IMR-90 (cell line): ENCODE data around the gene PRAME. TPM values are rescaled to one million over a fixed set of nuclear protein-coding genes. Genes with fewer than 3 reads are reported as not detected.

Experiments
- ATAC-seq: fragments of 200-7000 bp; cut with Tn5 transposase; 2 replicates; pipeline ENCODE4 v1.9.1; 2020; ENCODE audit warnings: low read depth, mild to moderate bottlenecking, moderate library complexity
- BruUV-seq: library from RNA; stranded (reverse); fragments of 400-500 nt; replicated peaks from 2 replicates; lab custom pipeline; 2021; lab: Mats Ljungman, UMichigan
- CTCF ChIA-PET: fragments of 300-600 bp; formaldehyde crosslinking; extraction: SDS; loops from one replicate; lab custom pipeline; 2021; ENCODE audit warnings: antibody characterized with exemption; lab: Yijun Ruan, JAX
- POLR2A ChIA-PET: fragments of 300-600 bp; sonication (Branson Sonifier 250); formaldehyde crosslinking; loops from one replicate; lab custom pipeline; 2022; ENCODE audit warnings: antibody characterized with exemption; ENCODE audit not compliant: unreplicated experiment; lab: Charles Lee
- DNase-seq: peaks from one replicate; pipeline ENCODE4 v3.0.0; 2013
- H2AFZ ChIP-seq: replicated peaks from 2 replicates; pipeline ENCODE3; 2013; ENCODE audit warnings: low read length, mild to moderate bottlenecking; ENCODE audit not compliant: poor library complexity
- H2AK5ac ChIP-seq: 2 replicates; pipeline ENCODE4 v1.6.1; 2013; ENCODE audit warnings: low read depth, low read length, inconsistent platforms
- H2AK9ac ChIP-seq: replicated peaks from 2 replicates; pipeline ENCODE3; 2013; ENCODE audit warnings: mild to moderate bottlenecking, low read depth, low read length, moderate library complexity; ENCODE audit not compliant: poor library complexity
- H2BK120ac ChIP-seq: 2 replicates; pipeline ENCODE4 v1.6.1; 2013; ENCODE audit warnings: low read depth, low read length, inconsistent platforms
- H2BK15ac ChIP-seq: 3 replicates; pipeline ENCODE4 v1.6.1; 2013; ENCODE audit warnings: low read depth, low read length, inconsistent platforms
- H2BK20ac ChIP-seq: 2 replicates; pipeline ENCODE4 v1.6.1; 2013; ENCODE audit warnings: low read depth, mild to moderate bottlenecking, inconsistent platforms, low read length, moderate library complexity
- H2BK5ac ChIP-seq: 2 replicates; pipeline ENCODE4 v1.6.1; 2013; ENCODE audit warnings: mild to moderate bottlenecking, low read depth, low read length, inconsistent platforms; ENCODE audit not compliant: poor library complexity, severe bottlenecking
- H3K14ac ChIP-seq: replicated peaks from 2 replicates; pipeline ENCODE4 v1.6.1; 2013; ENCODE audit warnings: low read depth, low read length, inconsistent platforms
- H3K18ac ChIP-seq: 2 replicates; pipeline ENCODE4 v1.6.1; 2013; ENCODE audit warnings: low read depth, low read length, control low read depth
- H3K23ac ChIP-seq: 2 replicates; pipeline ENCODE4 v1.6.1; 2013; ENCODE audit warnings: low read depth, low read length, inconsistent platforms
- H3K27ac ChIP-seq: 2 replicates; pipeline ENCODE4 v1.5.1; 2013; ENCODE audit warnings: mild to moderate bottlenecking, control low read depth, low read length; ENCODE audit not compliant: insufficient read depth
- H3K27me3 ChIP-seq: 2 replicates; pipeline ENCODE4 v1.6.1; 2013; ENCODE audit warnings: low read length; ENCODE audit not compliant: control insufficient read depth, insufficient read depth
- H3K36me3 ChIP-seq: 2 replicates; pipeline ENCODE4 v1.6.1; 2013; ENCODE audit warnings: low read length, mixed read lengths; ENCODE audit not compliant: control insufficient read depth, insufficient read depth
- H3K4ac ChIP-seq: 2 replicates; pipeline ENCODE4 v1.6.1; 2013; ENCODE audit warnings: low read depth, low read length, inconsistent platforms
- H3K4me1 ChIP-seq: 2 replicates; pipeline ENCODE4 v1.6.1; 2013; ENCODE audit warnings: low read length, mixed read lengths; ENCODE audit not compliant: control insufficient read depth, insufficient read depth
- H3K4me2 ChIP-seq: 2 replicates; pipeline ENCODE4 v1.6.1; 2013; ENCODE audit warnings: low read depth, mild to moderate bottlenecking, control low read depth, low read length, moderate library complexity
- H3K4me3 ChIP-seq: 2 replicates; pipeline ENCODE4 v1.5.1; 2013; ENCODE audit warnings: low read depth, mild to moderate bottlenecking, control low read depth, low read length, moderate library complexity; ENCODE audit not compliant: insufficient read depth
- H3K56ac ChIP-seq: 2 replicates; pipeline ENCODE4 v1.6.1; 2013; ENCODE audit warnings: low read length, inconsistent platforms; ENCODE audit not compliant: insufficient read depth; ENCODE audit errors: extremely low read depth
- H3K79me1 ChIP-seq, 2 experiments: 2 replicates each; pipeline ENCODE4 v1.6.1; 2013; ENCODE audit warnings: low read length in 2 of 2, inconsistent platforms in 1 of 2, low read depth in 1 of 2
- H3K9ac ChIP-seq: 2 replicates; pipeline ENCODE4 v1.6.1; 2013; ENCODE audit warnings: low read depth, low read length, control low read depth
- H3K9me1 ChIP-seq: 2 replicates; pipeline ENCODE4 v1.6.1; 2013; ENCODE audit warnings: low read length, inconsistent platforms; ENCODE audit not compliant: insufficient read depth
- H3K9me3 ChIP-seq: 2 replicates; pipeline ENCODE4 v1.6.1; 2013; ENCODE audit warnings: low read length; ENCODE audit not compliant: control insufficient read depth, insufficient read depth
- H4K20me1 ChIP-seq: 2 replicates; pipeline ENCODE4 v1.6.1; 2013; ENCODE audit warnings: low read length, inconsistent platforms; ENCODE audit not compliant: insufficient read depth
- H4K5ac ChIP-seq: 2 replicates; pipeline ENCODE4 v1.6.1; 2013; ENCODE audit warnings: mild to moderate bottlenecking, low read depth, low read length, control low read depth
- H4K8ac ChIP-seq, 2 experiments: 2 replicates each; pipeline ENCODE4 v1.6.1; 2013; ENCODE audit warnings: low read depth in 2 of 2, low read length in 2 of 2, control low read depth in 1 of 2, inconsistent platforms in 1 of 2
- H4K91ac ChIP-seq: 2 replicates; pipeline ENCODE4 v1.6.1; 2013; ENCODE audit warnings: low read depth, low read length, inconsistent platforms; ENCODE audit not compliant: insufficient read depth
- BHLHE40 ChIP-seq: fragments of 150-350 bp; IDR thresholded peaks from 2 replicates; pipeline ENCODE4 v1.6.1; 2016; ENCODE audit warnings: mild to moderate bottlenecking, low read depth, low read length
- CHD1 ChIP-seq: IDR thresholded peaks from 2 replicates; pipeline ENCODE4 v1.6.1; 2012; ENCODE audit warnings: low read depth, low read length, improper control_type of control experiment
- MAFK ChIP-seq: IDR thresholded peaks from 2 replicates; pipeline ENCODE4 v1.6.1; 2012; ENCODE audit warnings: low read depth, low read length, improper control_type of control experiment
- MAZ ChIP-seq: IDR thresholded peaks from 2 replicates; pipeline ENCODE4 v1.6.1; 2012; ENCODE audit warnings: low read depth, mild to moderate bottlenecking, low read length, improper control_type of control experiment, moderate library complexity, borderline replicate concordance
- RCOR1 ChIP-seq: IDR thresholded peaks from 2 replicates; pipeline ENCODE4 v1.6.1; 2012; ENCODE audit warnings: mild to moderate bottlenecking, low read length, improper control_type of control experiment; ENCODE audit not compliant: insufficient replicate concordance
- WGBS, 2 experiments: methylation state at CpG; one replicate each; pipeline versions ENCODE4 v1.1.5 to v1.1.7; 2013; ENCODE audit warnings: missing lambda C conversion rate in 2 of 2; ENCODE audit not compliant: insufficient read length in 1 of 2; ENCODE audit errors: extremely low coverage in 2 of 2; 5-methylcytosine and 5-hydroxymethylcytosine counted together
- dilution Hi-C: fragments of 300-500 bp; cut with HindIII; formaldehyde crosslinking; loops from one replicate; pipeline ENCODE4 v1.14.3; 2018; ENCODE audit warnings: low sequenced_read_pairs; ENCODE audit not compliant: unreplicated experiment
- in situ Hi-C: fragments of 300-500 bp; cut with MboI; formaldehyde crosslinking; loops from 3 replicates; pipeline ENCODE4 v1.14.3; 2019; ENCODE audit warnings: low sequenced_read_pairs, inconsistent platforms, mixed read lengths
- intact Hi-C: fragments of 100-400 bp; cut with micrococcal nuclease; formaldehyde crosslinking; loops from 2 replicates; pipeline ENCODE4 v1.10.0; 2022
- polyA plus RNA-seq, 3 experiments: library from polyadenylated mRNA; depleted of rRNA; stranded (reverse); fragments of >200 nt; gene quantifications; 2 replicates each; pipeline ENCODE4 v1.2.3, GENCODE V29; 2012; ENCODE audit warnings: low replicate concordance in 1 of 3
- total RNA-seq: library from RNA; depleted of rRNA; stranded (reverse); fragments of >200 nt; gene quantifications from 2 replicates; pipeline ENCODE4 v1.2.3, GENCODE V29; 2012
- TF ChIP-seq, protein P1 (sequence below): fragments of 150-350 bp; IDR thresholded peaks from 2 replicates; pipeline ENCODE4 v1.6.1; 2016; ENCODE audit warnings: low read depth, mild to moderate bottlenecking, low read length, moderate library complexity, borderline replicate concordance

The PRAME gene
- total and polyA plus RNA-seq, 2 of the 4 experiments (the other 2 are of a cell fraction), result not detected

- Histone ChIP-seq H4K5ac (no peak overlapping the region), H3K18ac (no peak overlapping the region), H4K8ac (no peak overlapping the region), H2AK9ac (no peak overlapping the region), H3K4ac (no peak overlapping the region), H3K4me2 (no peak overlapping the region), H4K20me1 (no peaks in the 10 kb centered on the region), H3K9me3 (no peaks in the 10 kb centered on the region), H3K79me1 (no peaks in the 10 kb centered on the region), H3K4me1 (no peaks in the 10 kb centered on the region), H2AFZ (no peak overlapping the region), H4K91ac (no peak overlapping the region), H3K9me1 (no peaks in the 10 kb centered on the region), H3K56ac (no peak overlapping the region), H2BK120ac (no peak overlapping the region), H3K36me3 (no peaks in the 10 kb centered on the region), H2BK5ac (no peak overlapping the region), H3K4me3 (no peak overlapping the region), H3K27ac (no peak overlapping the region), H2BK15ac (no peak overlapping the region), H3K27me3 (peaks cover 14% of the 10 kb centered on the region), H3K9ac (no peak overlapping the region), H2AK5ac (no peak overlapping the region), H3K14ac (no peak overlapping the region), H2BK20ac (no peak overlapping the region), H3K23ac (no peak overlapping the region)
- intact Hi-C loops, result no loop called here
- CTCF ChIA-PET, result no interaction called here
- DNase-seq (no peak), ATAC-seq (no peak)
- in situ Hi-C loops, result no loop called here
- WGBS, 2 experiments, result no CpG with 5 or more reads among the region's 3 CpGs
- dilution Hi-C loops, result no loop called here
- TF ChIP-seq MAZ (no peak), BHLHE40 (no peak), RCOR1 (no peak), CHD1 (no peak), MAFK (no peak)
- TF ChIP-seq, protein P1, sequence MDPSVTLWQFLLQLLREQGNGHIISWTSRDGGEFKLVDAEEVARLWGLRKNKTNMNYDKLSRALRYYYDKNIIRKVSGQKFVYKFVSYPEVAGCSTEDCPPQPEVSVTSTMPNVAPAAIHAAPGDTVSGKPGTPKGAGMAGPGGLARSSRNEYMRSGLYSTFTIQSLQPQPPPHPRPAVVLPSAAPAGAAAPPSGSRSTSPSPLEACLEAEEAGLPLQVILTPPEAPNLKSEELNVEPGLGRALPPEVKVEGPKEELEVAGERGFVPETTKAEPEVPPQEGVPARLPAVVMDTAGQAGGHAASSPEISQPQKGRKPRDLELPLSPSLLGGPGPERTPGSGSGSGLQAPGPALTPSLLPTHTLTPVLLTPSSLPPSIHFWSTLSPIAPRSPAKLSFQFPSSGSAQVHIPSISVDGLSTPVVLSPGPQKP, result no peak
- no TSS peak for BruUV-seq
- POLR2A ChIA-PET, result no interaction called here
These were observed 40.2 kb upstream of the PRAME start for GRCh38 chr22:22599248-22599647.
